Islet precursor cell (in vitro differentiated cells): Measurements from ENCODE around the gene SH3PXD2B.

ENCODE experiments used
- DNase-seq: peaks from one replicate; pipeline ENCODE4 v3.0.0-alpha.2; 2018

The SH3PXD2B gene

GRCh38 chr5:172436078-172436878, 18.0 kb downstream of the SH3PXD2B start:
- DNase-seq = no peak

DNA sequence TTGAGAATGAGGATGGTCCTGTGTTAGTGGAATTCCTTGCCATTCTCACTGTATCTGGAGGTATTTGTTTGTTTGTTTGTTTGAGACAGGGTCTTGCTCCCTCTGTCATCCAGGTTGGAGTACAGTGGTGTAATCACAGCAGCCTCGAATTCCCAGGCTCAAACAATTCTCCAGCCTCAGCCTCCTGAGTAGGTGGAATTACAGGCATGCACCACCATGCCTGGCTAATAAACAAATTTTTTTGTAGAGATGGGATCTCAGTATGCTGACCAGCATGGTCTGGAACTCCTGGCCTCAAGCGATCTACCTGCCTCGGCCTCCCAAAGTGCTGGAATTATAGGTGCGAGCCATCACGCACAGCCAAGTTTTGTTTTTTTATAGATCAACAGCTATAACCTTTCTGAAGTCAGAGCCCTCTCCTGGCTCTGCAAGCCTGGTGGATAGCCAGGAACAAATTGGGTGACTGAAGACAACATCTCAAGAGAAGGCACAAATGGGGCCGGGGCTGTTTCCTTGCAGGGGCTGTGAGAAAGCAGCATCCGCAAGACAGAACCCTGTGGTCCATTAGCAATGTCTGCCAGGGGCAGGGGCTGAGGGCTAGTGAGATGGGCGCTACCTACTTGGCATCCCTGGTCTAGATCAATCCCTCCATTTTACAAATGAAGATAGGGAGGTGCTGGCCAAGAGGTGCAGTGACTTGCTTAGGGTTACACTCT, 18.8 kb downstream of the SH3PXD2B start:
- DNase-seq = peak; percentile 60

DNA sequence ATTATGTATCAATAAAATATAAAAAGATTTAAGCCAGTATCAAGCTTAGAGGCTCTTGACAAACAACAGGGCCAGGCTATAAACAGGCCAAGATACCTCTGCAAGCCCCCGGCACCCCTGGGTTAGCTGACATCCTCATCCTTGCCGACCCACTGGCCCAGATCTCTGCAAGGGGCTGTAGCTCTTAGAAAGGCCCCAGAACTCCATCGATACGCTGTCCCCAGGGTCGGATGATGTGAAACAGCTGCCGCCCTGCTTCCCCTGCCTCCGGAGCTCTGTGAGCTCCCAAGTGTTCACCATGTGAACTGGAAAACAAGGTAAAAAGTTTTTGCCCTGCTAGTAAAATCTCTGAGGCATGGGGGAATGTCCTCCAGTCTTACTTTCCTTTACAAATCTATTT, 20.1 kb downstream of the SH3PXD2B start:
- DNase-seq = no peak

GRCh38 chr5:172433513-172433912, 20.8 kb downstream of the SH3PXD2B start:
- DNase-seq = no peak

GRCh38 chr5:172433071-172433470, 21.3 kb downstream of the SH3PXD2B start:
- DNase-seq = no peak

DNA sequence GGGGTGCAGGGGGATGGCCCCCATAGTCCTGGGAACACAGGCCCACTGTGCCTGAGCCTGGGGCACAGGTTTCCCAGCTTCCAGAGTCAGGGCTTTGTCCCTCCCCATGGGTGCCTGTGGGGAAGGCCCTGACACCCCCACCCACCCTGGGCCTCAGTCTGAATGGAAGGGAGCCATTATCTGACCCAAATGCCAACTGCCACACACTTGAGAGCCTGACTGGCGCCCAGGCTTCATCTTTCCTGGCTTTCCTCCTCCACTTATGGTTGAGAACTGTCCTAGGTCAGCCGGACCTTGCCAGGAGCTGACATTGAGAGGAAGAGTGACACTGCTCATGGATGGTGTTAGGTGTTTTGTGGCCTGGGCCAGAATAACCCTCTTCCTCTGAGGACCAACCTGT, 24.0 kb downstream of the SH3PXD2B start:
- no peak for DNase-seq

DNA sequence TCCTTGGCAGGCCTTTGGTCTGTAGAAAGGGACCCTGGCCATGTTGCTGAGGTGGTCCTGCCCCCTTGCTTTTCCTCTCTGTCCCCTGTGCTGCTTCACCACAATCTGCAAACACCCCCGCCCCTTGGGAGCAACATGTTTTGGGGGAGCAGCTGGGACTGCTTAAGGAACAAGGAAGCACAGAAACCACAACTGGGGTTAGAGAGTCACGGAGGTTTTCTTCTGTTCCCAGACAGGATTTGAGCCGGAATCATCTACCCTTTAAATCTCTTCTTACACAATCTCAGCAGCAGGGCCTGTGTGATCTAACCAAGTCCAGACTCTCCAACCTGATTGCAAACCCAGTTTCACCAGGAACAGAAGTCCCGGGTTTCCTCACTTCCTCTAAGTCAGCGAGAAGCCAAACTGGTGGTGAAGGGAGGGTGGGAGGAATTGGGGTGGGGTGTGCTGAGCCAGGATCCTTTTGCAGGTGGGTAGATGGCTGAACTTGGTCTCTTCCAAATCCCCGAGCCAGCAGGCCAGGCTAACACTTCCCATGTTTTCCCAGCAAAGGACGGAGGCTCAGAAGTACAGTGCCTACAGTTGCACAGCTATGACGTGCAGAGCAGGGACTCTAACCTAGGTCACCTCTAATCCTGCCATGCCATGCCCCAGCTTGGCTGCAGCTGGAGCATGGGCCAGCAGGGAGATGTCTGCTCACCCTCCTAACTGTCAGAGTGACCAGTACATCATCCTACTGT, 25.0 kb downstream of the SH3PXD2B start:
- DNase-seq = no peak

- DNase-seq = no peak
Measured at GRCh38 chr5:172428224-172429166, 25.8 kb downstream of the SH3PXD2B start.

DNA sequence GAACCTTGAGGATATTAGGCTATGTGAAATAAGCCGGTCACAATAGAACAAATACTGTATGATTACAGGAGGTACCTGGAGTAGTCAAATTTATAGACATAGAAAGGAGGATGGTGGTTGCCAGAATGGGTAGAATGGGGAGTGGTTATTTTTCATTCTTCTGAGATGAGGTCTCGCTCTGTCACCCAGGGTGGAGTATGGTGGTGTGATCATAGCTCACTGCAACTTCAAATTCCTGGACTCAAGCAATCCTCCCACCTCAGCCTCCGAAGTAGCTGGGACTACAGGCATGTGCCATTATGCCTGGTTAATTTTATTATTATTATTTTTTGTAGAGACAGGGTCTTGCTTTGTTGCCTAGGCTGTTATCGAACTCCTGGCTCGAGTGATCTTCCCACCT, 27.1 kb downstream of the SH3PXD2B start:
- no peak for DNase-seq

GRCh38 chr5:172426086-172426485, 28.2 kb downstream of the SH3PXD2B start:
- DNase-seq = no peak

DNA sequence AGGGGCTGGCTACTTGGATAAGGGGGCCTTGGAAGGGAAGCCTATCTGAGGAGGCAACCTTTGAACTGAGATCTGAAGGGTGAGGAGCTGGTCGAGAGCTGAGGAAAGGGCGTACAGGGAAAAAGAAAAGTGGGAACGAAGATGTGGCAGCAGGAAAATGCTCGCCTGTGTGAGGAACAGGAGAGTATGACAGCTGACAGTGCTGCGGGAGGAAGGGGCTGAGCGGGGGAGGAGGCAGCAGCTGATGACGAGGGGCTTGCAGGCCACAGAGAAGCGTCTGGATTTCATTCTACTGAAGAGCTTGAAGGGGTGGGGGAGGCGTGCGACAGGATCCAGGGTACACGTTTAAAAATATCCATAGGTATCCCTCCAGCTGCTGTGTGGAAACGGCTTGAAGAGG, 28.9 kb downstream of the SH3PXD2B start:
- DNase-seq = no peak

DNA sequence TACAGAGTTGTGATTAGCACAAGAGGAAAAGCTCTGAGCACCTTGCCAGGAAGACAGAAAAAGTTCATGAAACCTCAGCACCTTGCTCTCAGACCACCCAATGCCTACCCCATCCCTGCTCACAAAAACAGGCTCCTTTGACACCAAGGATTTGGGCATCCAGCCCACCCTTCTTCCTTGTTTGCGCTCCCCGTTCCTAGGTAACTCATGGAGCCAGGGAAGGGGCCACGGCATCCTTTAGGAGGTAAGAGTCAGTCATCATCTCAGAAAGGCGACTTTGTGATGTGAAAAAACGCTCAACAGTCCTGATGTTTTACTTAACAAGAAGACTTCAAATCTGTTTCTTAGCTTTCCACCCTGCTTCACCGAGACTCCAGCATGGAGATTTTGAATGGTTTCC, 29.5 kb downstream of the SH3PXD2B start:
- DNase-seq = no peak

- DNase-seq = no peak
Measured at GRCh38 chr5:172424111-172424490, 30.2 kb downstream of the SH3PXD2B start.

GRCh38 chr5:172423379-172424110, 30.8 kb downstream of the SH3PXD2B start:
- no peak for DNase-seq

DNA sequence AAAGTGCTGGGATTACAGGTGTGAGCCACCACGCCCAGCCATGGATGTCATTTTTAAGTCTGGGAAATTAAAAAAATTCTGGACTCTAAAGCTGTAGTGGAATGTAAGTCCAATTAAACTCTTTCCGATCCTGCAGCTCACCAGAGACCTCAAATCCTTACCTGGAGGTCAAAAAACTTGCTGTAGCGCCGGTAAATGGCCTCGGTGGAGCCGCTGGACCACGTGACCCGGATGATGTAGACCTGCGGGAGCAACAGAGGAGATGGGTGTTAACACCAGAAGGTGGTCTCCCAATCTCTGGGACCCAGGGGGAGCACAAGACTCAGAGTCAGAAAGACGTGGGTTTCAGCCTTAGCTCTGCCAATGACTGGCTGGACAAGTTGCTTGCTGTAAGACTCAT, 32.1 kb downstream of the SH3PXD2B start:
- DNase-seq = no peak

- DNase-seq = no peak
Measured at GRCh38 chr5:172421020-172421419, 33.3 kb downstream of the SH3PXD2B start.

GRCh38 chr5:172420235-172420939, 33.9 kb downstream of the SH3PXD2B start:
- no peak for DNase-seq

- DNase-seq = no peak
Measured at GRCh38 chr5:172418862-172419814, 35.2 kb downstream of the SH3PXD2B start.

DNA sequence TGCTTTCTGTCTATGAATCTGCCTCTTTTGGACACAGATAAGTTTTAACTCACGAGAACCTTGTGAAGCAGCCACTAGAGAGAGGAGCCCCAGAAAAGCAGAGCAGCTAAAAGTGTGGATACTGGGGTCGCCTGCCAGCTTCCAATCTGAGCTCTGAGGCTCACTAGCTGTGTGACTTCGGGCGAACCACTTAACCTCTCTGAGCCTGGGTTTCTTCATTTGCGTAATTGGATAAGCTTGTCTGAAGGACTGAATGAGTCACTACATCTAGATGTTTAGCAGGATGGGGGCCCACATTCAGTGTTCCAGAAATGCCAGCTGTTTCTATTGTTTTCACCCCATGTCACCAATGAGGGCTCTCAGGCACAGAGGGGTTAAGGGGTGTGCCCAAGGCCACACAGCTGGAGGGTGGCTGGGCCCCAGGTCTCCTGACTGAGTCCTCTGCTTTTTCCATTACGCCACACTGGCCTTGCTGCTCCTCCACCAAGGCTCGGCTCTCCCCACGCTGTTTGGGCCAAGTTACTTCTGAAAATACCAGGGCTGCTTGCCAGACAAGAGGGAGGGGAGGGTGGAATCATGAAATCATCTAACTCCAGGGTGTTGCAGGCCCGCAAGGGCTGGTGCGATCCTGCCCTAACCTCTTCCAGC, 36.2 kb downstream of the SH3PXD2B start:
- no peak for DNase-seq
